HEK293 (cell line): ENCODE results near the gene PAK1.

Experiments used
- EGR2 ChIP-seq: fragments of 450-650 bp; formaldehyde crosslinking; IDR thresholded peaks from 2 replicates; pipeline ENCODE4 v1.5.1; 2016; ENCODE audit warnings: low read depth, missing biosample characterization, missing genetic modification characterization
- GLI4 ChIP-seq: fragments of 450-650 bp; formaldehyde crosslinking; IDR thresholded peaks from 2 replicates; pipeline ENCODE4 v1.5.1; 2016; ENCODE audit warnings: missing biosample characterization, missing genetic modification characterization
- KLF8 ChIP-seq: fragments of 450-650 bp; formaldehyde crosslinking; IDR thresholded peaks from 2 replicates; pipeline ENCODE4 v1.5.1; 2016; ENCODE audit warnings: missing biosample characterization, missing genetic modification characterization
- SP2 ChIP-seq: fragments of 450-650 bp; formaldehyde crosslinking; IDR thresholded peaks from 2 replicates; pipeline ENCODE4 v1.5.1; 2016; ENCODE audit warnings: missing biosample characterization, missing genetic modification characterization
- SP3 ChIP-seq: fragments of 450-650 bp; formaldehyde crosslinking; IDR thresholded peaks from 2 replicates; pipeline ENCODE4 v1.5.1; 2016; ENCODE audit warnings: missing biosample characterization, missing genetic modification characterization
- ZBTB20 ChIP-seq: fragments of 450-650 bp; formaldehyde crosslinking; IDR thresholded peaks from 2 replicates; pipeline ENCODE4 v1.5.1; 2016; ENCODE audit warnings: missing biosample characterization, missing genetic modification characterization
- ZBTB6 ChIP-seq: fragments of 450-650 bp; formaldehyde crosslinking; IDR thresholded peaks from 2 replicates; pipeline ENCODE4 v1.5.1; 2017; ENCODE audit warnings: missing biosample characterization, missing genetic modification characterization
- ZBTB8A ChIP-seq: fragments of 450-650 bp; formaldehyde crosslinking; IDR thresholded peaks from 2 replicates; pipeline ENCODE4 v1.5.1; 2016; ENCODE audit warnings: missing biosample characterization, missing genetic modification characterization
- ZEB2 ChIP-seq: fragments of 450-650 bp; formaldehyde crosslinking; IDR thresholded peaks from 2 replicates; pipeline ENCODE4 v1.5.1; 2016; ENCODE audit warnings: missing biosample characterization, missing genetic modification characterization
- ZFHX2 ChIP-seq: fragments of 450-650 bp; formaldehyde crosslinking; conservative IDR thresholded peaks from 2 replicates; pipeline ENCODE4 v1.5.1; 2016; ENCODE audit warnings: missing biosample characterization, missing genetic modification characterization
- ZFP69B ChIP-seq: fragments of 450-650 bp; formaldehyde crosslinking; IDR thresholded peaks from 2 replicates; pipeline ENCODE4 v1.5.1; 2016; ENCODE audit warnings: missing biosample characterization, missing genetic modification characterization
- ZNF133 ChIP-seq: fragments of 450-650 bp; formaldehyde crosslinking; IDR thresholded peaks from 2 replicates; pipeline ENCODE4 v1.5.1; 2016; ENCODE audit warnings: missing biosample characterization, missing genetic modification characterization
- ZNF302 ChIP-seq: fragments of 450-650 bp; formaldehyde crosslinking; IDR thresholded peaks from 2 replicates; pipeline ENCODE4 v1.5.1; 2016; ENCODE audit warnings: missing biosample characterization, missing genetic modification characterization, low read depth
- ZNF335 ChIP-seq: fragments of 450-650 bp; formaldehyde crosslinking; conservative IDR thresholded peaks from 2 replicates; pipeline ENCODE4 v1.5.1; 2016; ENCODE audit warnings: missing biosample characterization, missing genetic modification characterization
- ZNF341 ChIP-seq: fragments of 450-650 bp; formaldehyde crosslinking; IDR thresholded peaks from 2 replicates; pipeline ENCODE4; 2016; ENCODE audit warnings: low read depth, missing biosample characterization, missing genetic modification characterization
- ZNF366 ChIP-seq: fragments of 450-650 bp; formaldehyde crosslinking; conservative IDR thresholded peaks from 2 replicates; pipeline ENCODE4 v1.5.1; 2016; ENCODE audit warnings: missing biosample characterization, missing genetic modification characterization
- ZNF394 ChIP-seq: fragments of 450-650 bp; formaldehyde crosslinking; IDR thresholded peaks from 2 replicates; pipeline ENCODE4 v1.5.1; 2016; ENCODE audit warnings: missing biosample characterization, missing genetic modification characterization, mild to moderate bottlenecking, moderate library complexity, borderline replicate concordance
- ZNF398 ChIP-seq: fragments of 450-650 bp; formaldehyde crosslinking; IDR thresholded peaks from 2 replicates; pipeline ENCODE4 v1.5.1; 2017; ENCODE audit warnings: missing biosample characterization, missing genetic modification characterization
- ZNF449 ChIP-seq: fragments of 450-650 bp; formaldehyde crosslinking; IDR thresholded peaks from 2 replicates; pipeline ENCODE4 v1.5.1; 2017; ENCODE audit warnings: missing biosample characterization, mild to moderate bottlenecking, missing genetic modification characterization, moderate library complexity
- ZNF510 ChIP-seq: fragments of 450-650 bp; formaldehyde crosslinking; IDR thresholded peaks from 2 replicates; pipeline ENCODE4 v1.5.1; 2018; ENCODE audit warnings: mild to moderate bottlenecking, missing genetic modification characterization, missing biosample characterization; ENCODE audit not compliant: insufficient replicate concordance
- ZNF600 ChIP-seq: fragments of 450-650 bp; formaldehyde crosslinking; IDR thresholded peaks from 2 replicates; pipeline ENCODE4 v1.5.1; 2016; ENCODE audit warnings: missing biosample characterization, missing genetic modification characterization
- ZNF76 ChIP-seq: fragments of 450-650 bp; formaldehyde crosslinking; IDR thresholded peaks from 2 replicates; pipeline ENCODE4; 2016; ENCODE audit warnings: low read depth, missing biosample characterization, missing genetic modification characterization, borderline replicate concordance
- ZSCAN30 ChIP-seq: fragments of 450-650 bp; IDR thresholded peaks from 2 replicates; pipeline ENCODE4 v1.5.1; 2018; ENCODE audit warnings: missing biosample characterization, mild to moderate bottlenecking, missing genetic modification characterization, moderate library complexity
- ZXDB ChIP-seq: fragments of 450-650 bp; formaldehyde crosslinking; IDR thresholded peaks from 2 replicates; pipeline ENCODE4 v1.5.1; 2016; ENCODE audit warnings: missing biosample characterization, missing genetic modification characterization

PAK1 gene

GRCh38 chr11:77411717-77412441, 62.0 kb downstream of the PAK1 start (continued):
- TF ChIP-seq ZNF341 (peak; percentile 87), ZNF510 (tag by site-specific recombination) (no peak), ZNF302 (tag by site-specific recombination) (no peak), ZSCAN30 (tag by site-specific recombination) (peak; percentile 35; the same call in 1 of the 2 replicates), ZNF335 (tag by site-specific recombination) (peak; percentile 65), KLF8 (tag by site-specific recombination) (peak; percentile 41; the same call in 1 of the 2 replicates), ZNF398 (tag by site-specific recombination) (peak; percentile 36; the same call in 1 of the 2 replicates), ZBTB6 (peak; percentile 81; the same call in 1 of the 2 replicates), ZNF449 (tag by site-specific recombination) (peak; percentile 95), ZNF366 (peak; percentile 64), ZBTB8A (tag by site-specific recombination) (0 out of 2 replicates have a peak, but pooled peaks have one; percentile 24), SP2 (peak; percentile 82), ZNF133 (no peak), ZNF600 (tag by site-specific recombination) (peak; percentile 86), ZFHX2 (tag by site-specific recombination) (peak; percentile 64), ZNF394 (tag by site-specific recombination) (peak; percentile 94), GLI4 (tag by site-specific recombination) (no peak), ZEB2 (tag by site-specific recombination) (no peak), ZXDB (tag by site-specific recombination) (peak; percentile 35; the same call in 1 of the 2 replicates), EGR2 (tag by site-specific recombination) (peak; percentile 76), ZNF76 (tag by site-specific recombination) (peak; percentile 64; the same call in 1 of the 2 replicates), SP3 (tag by site-specific recombination) (peak; percentile 66), ZBTB20 (tag by site-specific recombination) (peak; percentile 68), ZFP69B (tag by site-specific recombination) (peak; percentile 44; the same call in 1 of the 2 replicates)
